Small intestine (tissue), 7 donors: Measurements from ENCODE around the gene TAF9B. TPM values are rescaled to one million over a fixed set of nuclear protein-coding genes. Genes with fewer than 3 reads are reported as not detected.
"Not testable (repeated sequence)": the region's sequence is repeated elsewhere in the genome, so short reads cannot be mapped to it uniquely, and the experiment has no call there.

Experiments used
- DNase-seq, 2 donors: peaks; one replicate each; pipeline versions ENCODE4 v3.0.0 to v3.0.0-alpha.2; 2013
- FAIRE-seq: peaks from 2 replicates; lab custom pipeline; 2012; peaks lifted over from hg19 to GRCh38; lab: Jason Lieb, UNC
- H3K27ac ChIP-seq, 3 donors: one replicate each; pipeline ENCODE4 v1.5.1; 2013; ENCODE audit warnings: low read length in 2 of 3, mild to moderate bottlenecking in 2 of 3, control low read depth in 1 of 3, inconsistent platforms in 1 of 3, low read depth in 1 of 3, moderate library complexity in 1 of 3
- H3K27me3 ChIP-seq, 3 donors: one replicate each; pipeline ENCODE4 v1.6.1; 2013; ENCODE audit warnings: low read length in 3 of 3, inconsistent platforms in 1 of 3; ENCODE audit not compliant: control insufficient read depth in 3 of 3, insufficient read depth in 3 of 3
- H3K36me3 ChIP-seq, 3 donors: one replicate each; pipeline ENCODE4 v1.6.1; 2013; ENCODE audit warnings: low read length in 3 of 3, inconsistent platforms in 1 of 3, low read depth in 1 of 3, mild to moderate bottlenecking in 1 of 3, moderate library complexity in 1 of 3; ENCODE audit not compliant: control insufficient read depth in 3 of 3, insufficient read depth in 2 of 3
- H3K4me1 ChIP-seq, 3 donors: one replicate each; pipeline ENCODE4 v1.6.1; 2013; ENCODE audit warnings: low read length in 2 of 3, inconsistent platforms in 1 of 3, low read depth in 1 of 3, mild to moderate bottlenecking in 1 of 3, moderate library complexity in 1 of 3; ENCODE audit not compliant: control insufficient read depth in 3 of 3, insufficient read depth in 2 of 3
- H3K4me3 ChIP-seq, 3 donors: one replicate each; pipeline ENCODE4 v1.5.1; 2013; ENCODE audit warnings: low read length in 3 of 3, control low read depth in 1 of 3, inconsistent platforms in 1 of 3, low read depth in 1 of 3, mild to moderate bottlenecking in 1 of 3, moderate library complexity in 1 of 3
- H3K9me3 ChIP-seq, 2 donors: one replicate each; pipeline ENCODE4 v1.6.1; 2013; ENCODE audit warnings: low read depth in 1 of 2, low read length in 1 of 2; ENCODE audit not compliant: control insufficient read depth in 2 of 2, insufficient read depth in 1 of 2
- WGBS, 3 donors: extraction: QIAGEN DNeasy Blood & Tissue Kit; methylation state at CpG; one replicate each; pipeline ENCODE4 v1.1.7; 2013; 5-methylcytosine and 5-hydroxymethylcytosine counted together
- polyA plus RNA-seq, 4 donors: library from polyadenylated mRNA; stranded (reverse) in 3 of 4; unstranded in 1 of 4; fragments of 200-250 nt in 3 of 4; fragments of 120-200 nt in 1 of 4; gene quantifications; one replicate each; pipeline versions ENCODE4 v1.2.1 to v1.2.3, GENCODE V29; 2013
- donor health status: healthy with polysubstance abuse.
- donor health status: control.
- donor health status: control.
- donor health status: Bipolar disorder and iron deficiency.
- donor health status: healthy.

Gene TAF9B
- polyA plus RNA-seq, 4 donors = 1.6 to 19.2 (median 6.7) TPM

DNA sequence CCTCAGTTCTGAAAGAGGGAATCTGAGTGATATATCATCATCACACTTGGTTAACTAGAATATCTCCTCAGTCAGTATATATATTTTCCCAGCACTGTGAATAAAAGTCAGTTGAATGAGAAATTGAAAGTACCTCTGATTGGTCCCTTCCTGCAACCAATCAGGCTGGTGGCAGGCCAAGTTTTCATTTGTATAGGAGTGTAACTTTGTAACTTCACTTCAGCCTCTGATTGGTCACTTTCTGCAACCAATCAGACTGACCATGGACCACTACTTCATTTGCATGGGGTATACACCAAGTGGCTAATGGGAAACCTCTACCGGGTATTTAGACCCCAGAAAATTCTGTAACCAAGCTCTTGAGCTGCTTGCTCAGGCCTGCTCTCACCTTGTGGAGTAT lies 37.4 kb downstream of the TAF9B start:
- DNase-seq (no peak), FAIRE-seq (no peak)
- no peaks in the 10 kb centered on the region for H3K36me3 ChIP-seq
- no peaks in the 10 kb centered on the region for H3K9me3 ChIP-seq
- no peak overlapping the region for H3K27ac ChIP-seq
- H3K27me3 ChIP-seq = no peaks in the 10 kb centered on the region
- H3K4me1 ChIP-seq = peaks cover 0 to 7% (median 0%) of the 10 kb centered on the region in 3 donors
- H3K4me3 ChIP-seq = no peak overlapping the region
- 71 to 96% (median 89%) methylated on average over 1 of the region's 1 CpG for WGBS, 3 donors

DNA sequence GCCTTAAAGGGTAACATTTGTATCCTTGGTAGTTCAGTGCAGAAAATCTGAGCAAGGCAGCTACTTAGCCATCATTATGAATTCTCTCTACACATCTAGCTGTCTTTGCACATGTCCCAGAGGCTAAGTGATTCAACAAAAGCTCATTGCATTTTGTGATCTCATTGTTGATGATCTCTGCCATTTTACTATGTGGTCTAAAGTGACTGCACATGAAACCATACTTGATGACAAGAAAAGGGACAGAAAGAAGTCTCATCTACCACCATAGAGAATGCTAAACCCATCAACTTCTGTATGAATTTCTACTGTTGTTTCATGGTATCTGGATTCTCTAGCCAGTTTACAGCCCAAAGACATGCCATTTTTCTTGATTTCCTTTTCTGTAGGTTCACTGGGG lies 41.3 kb downstream of the TAF9B start:
- DNase-seq (no peak), FAIRE-seq (no peak)
- Histone ChIP-seq H3K4me3 (no peak overlapping the region), H3K9me3 (no peaks in the 10 kb centered on the region), H3K27ac (no peak overlapping the region), H3K27me3 (no peaks in the 10 kb centered on the region), H3K4me1 (no peaks in the 10 kb centered on the region), H3K36me3 (no peaks in the 10 kb centered on the region)

DNA sequence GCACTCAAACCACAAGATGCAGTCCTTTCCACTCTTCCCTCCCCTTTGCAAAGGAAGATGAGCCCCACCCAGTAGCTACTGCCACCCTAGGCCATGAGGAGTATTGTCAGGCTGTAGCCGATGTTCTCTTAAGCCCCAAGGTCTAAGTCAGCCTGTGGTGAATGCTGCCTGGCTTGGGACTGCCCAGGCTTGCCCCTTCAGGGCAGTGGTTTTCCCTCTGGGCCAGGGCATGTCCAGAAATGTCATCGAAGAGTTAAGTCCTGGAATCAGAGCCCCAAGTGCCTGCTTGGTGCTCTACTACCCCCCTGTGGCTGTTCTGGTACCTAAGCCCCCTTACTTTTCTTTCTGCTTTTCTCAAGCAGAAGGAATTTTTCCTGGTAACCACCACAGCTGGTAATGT lies 47.2 kb downstream of the TAF9B start:
- Histone ChIP-seq H3K4me3 (no peak overlapping the region), H3K9me3 (no peaks in the 10 kb centered on the region), H3K27ac (no peak overlapping the region), H3K4me1 (no peaks in the 10 kb centered on the region), H3K36me3 (no peaks in the 10 kb centered on the region), H3K27me3 (no peaks in the 10 kb centered on the region)
- DNase-seq = no peak
- 36 to 65% (median 49%) methylated on average over 2 of the region's 2 CpGs for WGBS, 3 donors
- FAIRE-seq = no peak

DNA sequence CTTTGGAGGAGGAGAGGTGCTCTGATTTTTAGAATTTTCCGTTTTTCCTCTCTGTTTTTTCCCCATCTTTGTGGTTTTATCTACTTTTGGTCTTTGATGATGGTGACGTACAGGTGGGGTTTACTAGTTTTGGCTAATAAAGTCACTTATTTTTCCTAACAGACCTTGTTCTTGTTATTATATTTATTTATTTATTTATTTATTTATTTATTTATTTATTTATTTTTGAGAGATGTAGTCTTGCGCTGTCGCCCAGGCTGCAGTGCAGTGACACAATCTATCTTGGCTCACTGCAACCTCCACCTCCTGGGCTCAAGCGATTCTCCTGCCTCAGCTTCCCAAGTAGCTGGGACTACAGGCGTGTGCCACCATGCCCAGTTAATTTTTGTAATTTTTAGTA lies 58.0 kb downstream of the TAF9B start:
- H3K4me3 ChIP-seq, H3K4me1 ChIP-seq, H3K27ac ChIP-seq, DNase-seq, FAIRE-seq, H3K36me3 ChIP-seq, H3K27me3 ChIP-seq, H3K9me3 ChIP-seq: not testable (repeated sequence)
- 93 to 95% (median 94%) methylated on average over 6 of the region's 6 CpGs for WGBS, 3 donors

Other genes starting within 250 kb of the TAF9B start
- 10 to 100 TPM in 2 of 4 donors, 1 to 10 TPM in 2; 9.2 to 83.8 (median 23.1) TPM for gene MAGT1, start 244.2 kb downstream of the TAF9B start, polyA plus RNA-seq
- 1,000 to 10,000 TPM in 3 of 4 donors, 100 to 1,000 TPM in 1; 241 to 2,345 (median 1,480) TPM for gene COX7B, start 240.2 kb downstream of the TAF9B start, polyA plus RNA-seq
- 1 to 10 TPM in 3 of 4 donors, under 1 TPM in 1; 0.81 to 9.2 (median 1.8) TPM for gene ATP7A, start 229.0 kb downstream of the TAF9B start, polyA plus RNA-seq
- gene PGAM4, start 170.0 kb downstream of the TAF9B start, polyA plus RNA-seq = under 1 TPM in 1 of 4 donors, not detected in 3; 0.07 TPM
- gene PGK1, start 35.4 kb downstream of the TAF9B start, polyA plus RNA-seq = 100 to 1,000 TPM; 185 to 288 (median 207) TPM
- 1 to 10 TPM in 2 of 4 donors, under 1 TPM in 1, not detected in 1; 0.79 to 1.9 (median 1.1) TPM for gene CYSLTR1, start 188.0 kb upstream of the TAF9B start, polyA plus RNA-seq